ENCODE results near the gene BRI3BP. TPM values are rescaled to one million over a fixed set of nuclear protein-coding genes. Genes with fewer than 3 reads are reported as not detected.

The BRI3BP gene
- total and polyA plus RNA-seq, 9 of the 15 experiments (the other 6 are each of a cell fraction or from before 2014, with no cell fraction given), result 12.3 to 25.0 (median 16.6) TPM

DNA sequence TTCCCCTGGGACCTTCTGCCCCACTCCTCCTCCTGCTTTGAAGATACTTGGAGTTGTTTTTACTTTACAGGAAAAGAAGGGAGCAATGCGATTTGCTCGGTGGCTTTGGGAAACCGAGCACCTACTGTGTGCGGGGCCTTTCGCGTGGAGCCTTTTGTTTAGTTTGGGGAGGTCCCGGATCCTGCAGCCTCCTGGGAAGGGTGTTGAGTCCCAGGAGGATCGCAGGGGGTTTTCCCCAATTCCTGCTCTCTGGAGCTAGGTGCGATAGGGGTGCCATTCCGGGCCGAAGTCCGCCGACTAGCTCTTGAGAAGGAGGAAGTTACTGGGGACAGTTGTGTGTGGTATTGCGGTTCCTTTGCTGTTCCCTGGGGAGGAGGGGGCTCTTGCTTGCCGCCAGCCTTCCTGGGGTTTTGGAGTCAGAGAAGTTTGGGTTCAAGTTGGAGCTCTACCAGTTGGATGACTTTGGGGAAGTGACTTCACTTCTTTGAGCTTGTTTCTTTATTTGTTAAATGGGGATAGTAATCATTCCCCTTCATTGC, 1.1 kb downstream of the BRI3BP start:
- Histone ChIP-seq H3K9me3 (replicated peaks; ENCODE audit: control insufficient read depth, insufficient read depth, low read depth, low read length) (no peaks in the 10 kb centered on the region), H3K9me1 (ENCODE audit: control insufficient read depth, insufficient read depth, low read length) (no peaks in the 10 kb centered on the region), H3K27ac (ENCODE audit: extremely low read depth, low read depth, low read length) (peak overlapping the region; percentile 82), H3K27me3 (ENCODE audit: control insufficient read depth in 2 of 2, insufficient read depth in 2 of 2, low read length in 2 of 2) (no peaks in the 10 kb centered on the region), H3K9ac (ENCODE audit: insufficient read depth in 1 of 2, low read depth in 2 of 2, low read length in 2 of 2) (peak overlapping the region; percentile 79 to 95), H4K20me1 (replicated peaks; ENCODE audit: control insufficient read depth, insufficient read depth, low read length) (no peaks in the 10 kb centered on the region), H3K79me2 (ENCODE audit: control insufficient read depth, insufficient read depth, low read length) (peaks cover 54% of the 10 kb centered on the region), H3K4me1 (replicated peaks in 1 of 2; ENCODE audit: control insufficient read depth in 2 of 2, insufficient read depth in 2 of 2, low read length in 2 of 2) (peaks cover 18 to 31% of the 10 kb centered on the region in 2 experiments), H3K4me3 (peak overlapping the region; percentile 83), H2AFZ (ENCODE audit: low read depth, low read length) (peak overlapping the region; percentile 81), H3K36me3 (ENCODE audit: control insufficient read depth, insufficient read depth, low read length) (peaks cover 13% of the 10 kb centered on the region; the same call in 1 of the 3 replicates), H3K4me2 (ENCODE audit: insufficient read depth, low read length) (peak overlapping the region; percentile 82)
- no peak for FAIRE-seq
- peak in 3 of 4 experiments; percentile 27 to 61 (median 28) for DNase-seq (ENCODE audit: extremely low read depth in 1 of 4, low spot score in 3 of 4)
- WGBS (ENCODE audit: insufficient coverage, low coverage, missing lambda C conversion rate), result 2% methylated on average over 14 of the region's 15 CpGs
- in situ Hi-C loops (cut with MboI) (no loop called here), intact Hi-C loops (cut with micrococcal nuclease) (loop anchor here (2.0 kb wide), 1 partner anchor 54 kb away; no protein-coding TSS in a partner anchor)
- ChIA-PET CTCF (ENCODE audit: low intra/inter-chr PET ratio) (no interaction called here), POLR2A (interaction anchor here (0.6 to 1.6 kb wide), 4 partner anchors 15 to 85 kb away, joined by 3 to 6 read pairs (median 3); partner anchors contain the start of gene AACS)
- no TSS peak for BruUV-seq (replicated peaks)
- peak; percentile 67 for ATAC-seq
- TF ChIP-seq, protein P1, sequence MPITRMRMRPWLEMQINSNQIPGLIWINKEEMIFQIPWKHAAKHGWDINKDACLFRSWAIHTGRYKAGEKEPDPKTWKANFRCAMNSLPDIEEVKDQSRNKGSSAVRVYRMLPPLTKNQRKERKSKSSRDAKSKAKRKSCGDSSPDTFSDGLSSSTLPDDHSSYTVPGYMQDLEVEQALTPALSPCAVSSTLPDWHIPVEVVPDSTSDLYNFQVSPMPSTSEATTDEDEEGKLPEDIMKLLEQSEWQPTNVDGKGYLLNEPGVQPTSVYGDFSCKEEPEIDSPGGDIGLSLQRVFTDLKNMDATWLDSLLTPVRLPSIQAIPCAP (CRISPR knock-in tag; IDR thresholded peaks at IDR 0.05; ENCODE audit: borderline replicate concordance), result no peak
- no peak for TF ChIP-seq POLR2A (conservative IDR thresholded peaks at IDR 0.05)
- TF ChIP-seq HNRNPLL (IDR thresholded peaks at IDR 0.05; ENCODE audit: low read depth, low read length, poor library complexity, severe bottlenecking), result peak; percentile 21
- no peak for TF ChIP-seq MXI1 (IDR thresholded peaks at IDR 0.05; ENCODE audit: low read depth, low read length)
- peak; percentile 40; the same call in 1 of the 2 replicates for TF ChIP-seq HMBOX1 (IDR thresholded peaks at IDR 0.05)
- no peak for TF ChIP-seq GTF3C2 (IDR thresholded peaks at IDR 0.05; ENCODE audit: borderline replicate concordance, extremely low read depth, insufficient read length)
- no peak for TF ChIP-seq DLX4 (CRISPR knock-in tag; IDR thresholded peaks at IDR 0.05)
- no peak for TF ChIP-seq CBFA2T2 (conservative IDR thresholded peaks at IDR 0.05)
- TF ChIP-seq ZNF23 (CRISPR knock-in tag; IDR thresholded peaks at IDR 0.05), result no peak
- TF ChIP-seq, protein P2, sequence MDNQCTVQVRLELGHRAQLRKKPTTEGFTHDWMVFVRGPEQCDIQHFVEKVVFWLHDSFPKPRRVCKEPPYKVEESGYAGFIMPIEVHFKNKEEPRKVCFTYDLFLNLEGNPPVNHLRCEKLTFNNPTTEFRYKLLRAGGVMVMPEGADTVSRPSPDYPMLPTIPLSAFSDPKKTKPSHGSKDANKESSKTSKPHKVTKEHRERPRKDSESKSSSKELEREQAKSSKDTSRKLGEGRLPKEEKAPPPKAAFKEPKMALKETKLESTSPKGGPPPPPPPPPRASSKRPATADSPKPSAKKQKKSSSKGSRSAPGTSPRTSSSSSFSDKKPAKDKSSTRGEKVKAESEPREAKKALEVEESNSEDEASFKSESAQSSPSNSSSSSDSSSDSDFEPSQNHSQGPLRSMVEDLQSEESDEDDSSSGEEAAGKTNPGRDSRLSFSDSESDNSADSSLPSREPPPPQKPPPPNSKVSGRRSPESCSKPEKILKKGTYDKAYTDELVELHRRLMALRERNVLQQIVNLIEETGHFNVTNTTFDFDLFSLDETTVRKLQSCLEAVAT (IDR thresholded peaks at IDR 0.05), result no peak
- no peak for TF ChIP-seq GTF2A2 (tag; IDR thresholded peaks at IDR 0.05)
- TF ChIP-seq HMGN3 (IDR thresholded peaks at IDR 0.05; ENCODE audit: borderline replicate concordance, extremely low read depth, insufficient read length, low read depth, low read length), result no peak
- TF ChIP-seq PHF8 (IDR thresholded peaks at IDR 0.05; ENCODE audit: borderline replicate concordance, low read length), result no peak
- TF ChIP-seq ETV5 (CRISPR knock-in tag; IDR thresholded peaks at IDR 0.05; ENCODE audit: low read depth), result 0 out of 2 replicates have a peak, but pooled peaks have one; percentile 45
